NB4 (cell line): ENCODE data around the gene LAMA3.
A peak's percentile ranks its signal among the peaks of the same experiment; 100 is the strongest.

ENCODE experiments used
- DNase-seq: peaks from one replicate; pipeline ENCODE4 v3.0.0; 2010; ENCODE audit warnings: low read depth
- H3K4me3 ChIP-seq: one replicate; pipeline ENCODE4 v1.5.1; 2011; ENCODE audit warnings: mild to moderate bottlenecking, low read depth, low read length, moderate library complexity
- MYC ChIP-seq: IDR thresholded peaks from 2 replicates; pipeline ENCODE4 v1.6.1; 2011; ENCODE audit warnings: low read depth, low read length
- POLR2A ChIP-seq: IDR thresholded peaks from 2 replicates; pipeline ENCODE4 v1.6.1; 2011; ENCODE audit warnings: mild to moderate bottlenecking; ENCODE audit not compliant: insufficient read length; ENCODE audit errors: extremely low read depth
- TF ChIP-seq, protein P1 (sequence below): IDR thresholded peaks from 2 replicates; pipeline ENCODE4 v1.6.1; 2011; ENCODE audit warnings: low read depth, low read length
- TF ChIP-seq, protein P2 (sequence below): IDR thresholded peaks from one replicate; pipeline ENCODE4 v1.5.1; 2012; ENCODE audit warnings: low read depth, low read length

Gene LAMA3

DNA sequence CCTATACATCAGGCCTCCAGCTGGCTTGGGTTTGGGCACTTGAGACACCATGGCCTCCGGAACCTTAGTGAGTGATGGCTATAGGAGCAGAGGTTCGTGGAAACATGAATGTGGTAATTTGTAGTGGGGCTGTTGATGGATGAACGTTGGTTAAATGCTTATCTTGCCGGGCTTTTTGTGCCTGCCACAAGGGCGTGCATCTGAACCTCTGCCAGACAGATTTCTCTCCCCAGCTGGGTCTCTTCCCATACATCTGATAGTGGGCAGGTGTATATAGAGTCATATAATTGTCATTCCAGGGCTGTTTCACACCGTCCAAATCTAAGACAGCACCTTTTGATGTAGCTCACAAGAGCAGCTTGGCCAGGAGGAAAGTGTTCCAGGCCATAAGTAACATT is 14.7 kb downstream of the LAMA3 start:
- no peak for TF ChIP-seq POLR2A
- TF ChIP-seq, protein P1, sequence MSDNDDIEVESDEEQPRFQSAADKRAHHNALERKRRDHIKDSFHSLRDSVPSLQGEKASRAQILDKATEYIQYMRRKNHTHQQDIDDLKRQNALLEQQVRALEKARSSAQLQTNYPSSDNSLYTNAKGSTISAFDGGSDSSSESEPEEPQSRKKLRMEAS = no peak
- TF ChIP-seq, protein P2, sequence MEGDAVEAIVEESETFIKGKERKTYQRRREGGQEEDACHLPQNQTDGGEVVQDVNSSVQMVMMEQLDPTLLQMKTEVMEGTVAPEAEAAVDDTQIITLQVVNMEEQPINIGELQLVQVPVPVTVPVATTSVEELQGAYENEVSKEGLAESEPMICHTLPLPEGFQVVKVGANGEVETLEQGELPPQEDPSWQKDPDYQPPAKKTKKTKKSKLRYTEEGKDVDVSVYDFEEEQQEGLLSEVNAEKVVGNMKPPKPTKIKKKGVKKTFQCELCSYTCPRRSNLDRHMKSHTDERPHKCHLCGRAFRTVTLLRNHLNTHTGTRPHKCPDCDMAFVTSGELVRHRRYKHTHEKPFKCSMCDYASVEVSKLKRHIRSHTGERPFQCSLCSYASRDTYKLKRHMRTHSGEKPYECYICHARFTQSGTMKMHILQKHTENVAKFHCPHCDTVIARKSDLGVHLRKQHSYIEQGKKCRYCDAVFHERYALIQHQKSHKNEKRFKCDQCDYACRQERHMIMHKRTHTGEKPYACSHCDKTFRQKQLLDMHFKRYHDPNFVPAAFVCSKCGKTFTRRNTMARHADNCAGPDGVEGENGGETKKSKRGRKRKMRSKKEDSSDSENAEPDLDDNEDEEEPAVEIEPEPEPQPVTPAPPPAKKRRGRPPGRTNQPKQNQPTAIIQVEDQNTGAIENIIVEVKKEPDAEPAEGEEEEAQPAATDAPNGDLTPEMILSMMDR = no peak
- TF ChIP-seq MYC = no peak
- H3K4me3 ChIP-seq = no peak overlapping the region
- DNase-seq = no peak

DNA sequence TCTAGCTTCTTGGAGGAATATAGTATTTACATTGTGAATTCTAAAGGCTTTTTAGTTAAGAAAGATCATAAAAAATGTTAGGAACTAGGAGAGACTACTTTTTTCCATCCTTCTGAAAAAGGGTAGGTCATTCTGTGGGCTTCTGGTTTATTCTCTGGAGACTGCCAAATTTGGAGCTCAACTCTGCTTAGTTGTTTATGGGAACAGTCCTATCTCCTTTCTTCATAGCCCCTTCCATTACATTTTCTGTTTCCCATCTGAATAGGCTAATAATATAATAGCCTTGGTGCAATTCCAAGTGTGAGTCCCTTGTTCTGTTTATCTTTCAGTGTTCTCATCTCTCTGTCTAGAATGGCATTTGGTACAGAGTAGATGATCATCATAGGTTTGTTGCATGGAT is 15.6 kb downstream of the LAMA3 start:
- DNase-seq = no peak
- TF ChIP-seq, protein P1 = no peak
- TF ChIP-seq MYC = no peak
- no peak for TF ChIP-seq POLR2A
- TF ChIP-seq, protein P2 = no peak
- no peak overlapping the region for H3K4me3 ChIP-seq

DNA sequence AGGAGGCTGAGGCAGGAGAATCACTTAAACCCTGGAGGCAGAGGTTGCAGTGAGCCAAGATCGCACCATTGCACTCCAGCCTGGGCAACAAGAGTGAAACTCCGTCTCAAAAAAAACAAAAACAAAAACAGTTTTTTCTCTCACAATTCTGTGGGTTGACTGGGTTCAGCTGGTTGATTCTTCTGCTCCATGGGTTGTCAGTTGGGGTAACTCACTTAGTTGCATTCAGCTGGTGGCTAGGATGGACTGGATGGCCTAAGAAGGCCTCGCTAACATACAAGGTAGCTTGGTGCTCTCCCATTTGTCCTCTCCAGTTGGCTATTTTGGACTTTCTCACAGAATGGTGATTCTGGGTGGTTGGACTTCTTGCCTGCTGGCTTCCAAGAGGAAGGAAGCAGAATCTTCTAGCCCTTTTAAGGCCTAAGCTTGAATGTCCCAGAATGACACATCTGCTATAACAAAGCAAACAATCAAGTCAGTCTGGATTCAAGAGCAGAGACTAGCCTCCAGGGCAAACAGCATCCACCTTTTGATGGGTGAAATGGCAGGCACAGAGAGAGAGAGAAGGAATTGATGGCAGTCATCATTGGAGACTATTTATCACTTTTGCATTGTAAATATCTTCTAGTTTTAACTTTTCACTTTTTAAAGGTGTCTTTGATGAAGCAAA is 17.9 kb downstream of the LAMA3 start:
- H3K4me3 ChIP-seq = no peak overlapping the region
- TF ChIP-seq, protein P1 = no peak
- TF ChIP-seq MYC = no peak
- TF ChIP-seq POLR2A = no peak
- TF ChIP-seq, protein P2 = no peak
- DNase-seq = no peak

DNA sequence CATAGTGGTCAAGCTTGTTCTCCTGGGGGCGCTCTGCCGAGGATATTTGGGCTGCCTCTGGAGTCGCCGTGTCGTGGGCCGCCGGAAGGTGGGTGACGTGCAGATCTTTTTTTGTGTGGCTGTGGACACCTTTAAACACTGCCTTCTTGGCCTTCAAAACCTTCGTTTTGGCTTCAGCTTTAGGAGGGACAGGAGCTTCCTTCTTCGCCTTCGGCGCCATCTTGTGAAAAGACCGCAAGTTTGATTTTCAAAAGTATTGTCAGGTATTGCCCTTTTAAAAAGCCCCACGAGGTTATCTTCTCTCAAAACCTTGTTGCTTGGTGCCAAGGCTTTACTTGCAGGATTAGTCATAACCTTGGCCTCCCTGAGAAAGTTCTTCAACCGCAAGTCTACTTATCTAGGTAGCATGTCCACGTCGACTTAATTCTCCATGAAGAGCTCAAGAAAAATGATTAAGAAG is 20.8 kb downstream of the LAMA3 start:
- DNase-seq = peak; percentile 25
- TF ChIP-seq, protein P2 = no peak
- TF ChIP-seq MYC (no peak), POLR2A (no peak)
- TF ChIP-seq, protein P1 = no peak
- H3K4me3 ChIP-seq = no peak overlapping the region

DNA sequence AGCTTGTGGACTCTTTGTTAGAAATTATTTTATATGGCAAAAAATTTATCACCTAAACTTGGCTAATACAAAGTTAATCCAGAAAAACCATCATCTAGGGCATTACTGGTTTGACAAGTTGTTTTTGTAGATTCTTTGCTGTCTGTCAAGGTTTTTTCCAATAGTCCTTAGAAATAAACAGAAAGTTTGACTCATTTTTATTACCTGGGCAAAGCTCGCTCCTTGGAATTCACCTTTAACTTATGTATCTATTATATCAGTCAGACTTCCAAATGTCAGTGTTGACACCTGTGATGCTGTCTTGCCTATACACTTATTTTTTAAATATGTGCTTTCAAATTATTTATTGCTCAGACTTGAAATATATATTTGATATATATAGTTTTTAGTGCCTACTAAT is 21.7 kb downstream of the LAMA3 start:
- no peak overlapping the region for H3K4me3 ChIP-seq

More for the DNA sequence above, 21.7 kb downstream of the LAMA3 start:
- no peak for DNase-seq
- TF ChIP-seq, protein P1 = no peak
- TF ChIP-seq, protein P2 = no peak
- TF ChIP-seq MYC (no peak), POLR2A (no peak)
